ENCODE data around the gene JUND. TPM values are rescaled to one million over a fixed set of nuclear protein-coding genes. Genes with fewer than 3 reads are reported as not detected.

Gene JUND
- total RNA-seq, 4 donors from 2014 or later: 67.2 to 258 (median 221) TPM

DNA sequence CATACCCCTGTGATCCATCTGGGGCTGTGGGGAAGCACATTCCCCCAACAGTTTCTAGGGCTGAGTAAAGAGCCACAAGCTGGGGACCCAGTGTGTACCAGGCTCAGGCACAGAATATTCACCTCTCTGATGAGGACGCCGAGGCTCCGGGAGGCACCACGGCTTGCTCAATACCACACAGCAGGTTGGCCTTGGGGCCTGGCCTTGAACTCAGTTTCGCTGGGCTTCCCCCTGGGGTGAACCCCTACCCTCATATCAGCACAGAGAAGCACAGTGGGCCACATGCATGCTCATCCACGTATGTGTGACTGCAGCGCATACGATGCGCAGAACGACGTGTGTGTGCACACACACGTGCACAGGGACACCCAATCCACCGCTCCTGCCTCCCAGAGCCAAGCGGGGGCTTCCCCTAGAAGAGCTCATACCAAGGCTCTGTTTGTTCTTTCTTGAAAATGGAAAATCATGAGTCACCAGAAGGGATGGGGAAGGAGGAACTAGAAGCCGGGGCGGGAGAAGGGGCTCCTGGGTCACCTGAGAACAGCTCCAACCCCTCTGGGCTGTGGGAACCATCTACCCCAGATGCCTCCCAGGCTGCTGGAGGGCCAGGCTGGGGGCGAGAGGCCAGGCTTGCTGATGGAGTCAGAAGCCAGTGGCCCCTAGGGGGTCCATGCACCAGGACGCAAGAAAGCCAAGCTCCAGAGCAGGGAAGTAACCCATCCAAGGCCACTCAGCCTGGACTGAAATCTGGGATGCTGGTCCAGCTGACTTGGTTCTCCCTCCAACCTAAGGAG is 50.3 kb downstream of the JUND start:
- no peak for ATAC-seq

DNA sequence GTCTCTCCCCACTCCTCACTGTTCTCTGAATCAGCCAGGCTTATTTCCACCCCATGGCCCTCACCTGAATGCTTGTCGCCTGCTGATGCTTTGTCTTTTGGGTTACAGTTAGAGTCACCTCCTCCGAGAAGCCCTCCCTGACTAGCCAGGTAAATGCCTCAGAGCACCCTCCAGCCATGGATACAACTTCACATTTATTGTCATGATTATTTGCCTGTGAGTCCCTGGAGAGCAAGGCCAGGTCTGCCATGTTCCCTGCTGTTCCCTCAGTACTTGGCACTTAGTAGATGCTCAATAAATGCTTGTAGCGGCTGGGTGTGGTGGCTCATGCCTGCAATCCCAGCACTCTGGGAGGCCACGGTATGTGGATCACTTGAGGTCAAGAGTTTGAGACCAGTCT is 51.5 kb downstream of the JUND start:
- Histone ChIP-seq H3K27ac (no peak overlapping the region), H3K4me1 (peaks cover 13 to 21% of the 10 kb centered on the region in 2 donors), H3K27me3 (peaks cover 9 to 22% (median 14%) of the 10 kb centered on the region in 3 donors), H3K4me3 (no peak overlapping the region), H3K9me3 (no peaks in the 10 kb centered on the region), H3K36me3 (no peaks in the 10 kb centered on the region)
- intact Hi-C loops (cut with DNase I; ENCODE audit: low total_unique reads) (no loop called here), in situ Hi-C loops (cut with MboI; ENCODE audit: low sequenced_read_pairs in 4 of 4) (no loop called here)
- ATAC-seq (no peak), DNase-seq (no peak)
- TF ChIP-seq, protein P1, sequence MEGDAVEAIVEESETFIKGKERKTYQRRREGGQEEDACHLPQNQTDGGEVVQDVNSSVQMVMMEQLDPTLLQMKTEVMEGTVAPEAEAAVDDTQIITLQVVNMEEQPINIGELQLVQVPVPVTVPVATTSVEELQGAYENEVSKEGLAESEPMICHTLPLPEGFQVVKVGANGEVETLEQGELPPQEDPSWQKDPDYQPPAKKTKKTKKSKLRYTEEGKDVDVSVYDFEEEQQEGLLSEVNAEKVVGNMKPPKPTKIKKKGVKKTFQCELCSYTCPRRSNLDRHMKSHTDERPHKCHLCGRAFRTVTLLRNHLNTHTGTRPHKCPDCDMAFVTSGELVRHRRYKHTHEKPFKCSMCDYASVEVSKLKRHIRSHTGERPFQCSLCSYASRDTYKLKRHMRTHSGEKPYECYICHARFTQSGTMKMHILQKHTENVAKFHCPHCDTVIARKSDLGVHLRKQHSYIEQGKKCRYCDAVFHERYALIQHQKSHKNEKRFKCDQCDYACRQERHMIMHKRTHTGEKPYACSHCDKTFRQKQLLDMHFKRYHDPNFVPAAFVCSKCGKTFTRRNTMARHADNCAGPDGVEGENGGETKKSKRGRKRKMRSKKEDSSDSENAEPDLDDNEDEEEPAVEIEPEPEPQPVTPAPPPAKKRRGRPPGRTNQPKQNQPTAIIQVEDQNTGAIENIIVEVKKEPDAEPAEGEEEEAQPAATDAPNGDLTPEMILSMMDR (IDR thresholded peaks at IDR 0.05 in 4 of 5, conservative IDR thresholded peaks at IDR 0.05 in 1 of 5): no peak
- no peak for TF ChIP-seq POLR2A (IDR thresholded peaks at IDR 0.05)

More for the DNA sequence above, 50.3 kb downstream of the JUND start:
- H3K27me3 ChIP-seq: peaks cover 9 to 22% (median 14%) of the 10 kb centered on the region in 3 donors
- peaks cover 13 to 17% of the 10 kb centered on the region in 2 donors for H3K4me1 ChIP-seq
- no peak overlapping the region for H3K27ac ChIP-seq
- intact Hi-C loops (cut with DNase I; ENCODE audit: low total_unique reads) (no loop called here), in situ Hi-C loops (cut with MboI; ENCODE audit: low sequenced_read_pairs in 4 of 4) (no loop called here)
- DNase-seq: no peak
- H3K36me3 ChIP-seq: no peaks in the 10 kb centered on the region
- H3K4me3 ChIP-seq: no peak overlapping the region
- no peak for TF ChIP-seq POLR2A (IDR thresholded peaks at IDR 0.05)
- TF ChIP-seq, protein P1 (IDR thresholded peaks at IDR 0.05 in 4 of 5, conservative IDR thresholded peaks at IDR 0.05 in 1 of 5): no peak
- H3K9me3 ChIP-seq: no peaks in the 10 kb centered on the region

Small RNAs within 50 kb of the gene (microRNA-seq; reads per million reads assigned to microRNA genes)
- 0.85 to 4.7 reads per million in 2 donors for gene MIR3188 (ENCODE audit: borderline replicate concordance in 2 of 2)

Other genes with a start within 250 kb of the JUND start
- under 1 TPM in 2 of 4 donors, not detected in 2; 0.16 to 0.20 TPM for gene IL12RB1, start 194.7 kb downstream of the JUND start, total RNA-seq
- 1 to 10 TPM in 3 of 4 donors, under 1 TPM in 1; 0.66 to 2.8 (median 1.6) TPM for gene MAST3, start 183.8 kb downstream of the JUND start, total RNA-seq
- 10 to 100 TPM in 1 of 4 donors, 1 to 10 TPM in 3; 5.6 to 11.9 (median 6.0) TPM for gene PIK3R2, start 128.5 kb downstream of the JUND start, total RNA-seq
- gene IFI30, start 107.8 kb downstream of the JUND start, total RNA-seq: 10 to 100 TPM in 2 of 4 donors, 1 to 10 TPM in 2; 3.5 to 20.4 (median 14.0) TPM
- gene MPV17L2, start 88.4 kb downstream of the JUND start, total RNA-seq: 10 to 100 TPM; 18.1 to 38.9 (median 33.0) TPM
- gene RAB3A, start 77.6 kb downstream of the JUND start, total RNA-seq: 1 to 10 TPM in 1 of 4 donors, under 1 TPM in 1, not detected in 2; 0.51 to 2.3 TPM
- 1 to 10 TPM in 1 of 4 donors, under 1 TPM in 2, not detected in 1; 0.65 to 2.6 (median 0.76) TPM for gene PDE4C, start 55.2 kb downstream of the JUND start, total RNA-seq
- gene IQCN, start 7.2 kb downstream of the JUND start, total RNA-seq: under 1 TPM; 0.20 to 0.61 (median 0.39) TPM
- gene LSM4, start 41.5 kb upstream of the JUND start, total RNA-seq: 100 to 1,000 TPM; 122 to 294 (median 193) TPM
- gene PGPEP1, start 59.0 kb upstream of the JUND start, total RNA-seq: 10 to 100 TPM; 11.7 to 42.3 (median 23.6) TPM
- gene GDF15, start 104.5 kb upstream of the JUND start, total RNA-seq: 1 to 10 TPM in 2 of 4 donors, not detected in 2; 1.4 to 2.7 TPM
- gene LRRC25, start 116.0 kb upstream of the JUND start, total RNA-seq: 1 to 10 TPM in 3 of 4 donors, under 1 TPM in 1; 0.34 to 4.2 (median 2.3) TPM
- 10 to 100 TPM; 24.7 to 65.2 (median 44.1) TPM for gene SSBP4, start 137.8 kb upstream of the JUND start, total RNA-seq
- 10 to 100 TPM in 1 of 4 donors, 1 to 10 TPM in 3; 5.1 to 29.1 (median 7.8) TPM for gene ISYNA1, start 156.5 kb upstream of the JUND start, total RNA-seq
- gene ELL, start 240.4 kb upstream of the JUND start, total RNA-seq: 10 to 100 TPM; 21.8 to 30.8 (median 27.3) TPM

Data from gastrocnemius medialis (tissue), 4 donors.